ENCODE measurements around the gene DOCK4. TPM values are rescaled to one million over a fixed set of nuclear protein-coding genes. Genes with fewer than 3 reads are reported as not detected.

Gene DOCK4
- total and polyA plus RNA-seq, 2 of the 8 experiments (the other 6 are each of a cell fraction or from before 2014, with no cell fraction given) = 5.1 to 23.6 TPM

- no peak overlapping the region for H3K14ac ChIP-seq (ENCODE audit: insufficient read length)
- H2BK20ac ChIP-seq (ENCODE audit: low read length) = no peak overlapping the region
- ChIA-PET POLR2A (ENCODE audit: partially characterized antibody) (no interaction called here), CTCF (ENCODE audit: partially characterized antibody) (interaction anchor here (1.8 kb wide), 1 partner anchor 52 kb away, joined by 4 read pairs; no protein-coding TSS in a partner anchor)
- H2AFZ ChIP-seq (ENCODE audit: low read length) = no peak overlapping the region
- H3K56ac ChIP-seq (replicated peaks; ENCODE audit: insufficient read length, low read depth, low read length) = no peak overlapping the region
- H3K18ac ChIP-seq (ENCODE audit: extremely low read depth, low read length) = no peak overlapping the region
- H2BK120ac ChIP-seq (replicated peaks; ENCODE audit: low read depth, low read length) = no peak overlapping the region
- DNase-seq (ENCODE audit: low read depth in 1 of 2, low spot score in 2 of 2) (no peak), FAIRE-seq (no peak)
- no peak overlapping the region for H3K4ac ChIP-seq (replicated peaks; ENCODE audit: insufficient read length, low read depth, low read length)
- H3K36me3 ChIP-seq (ENCODE audit: control insufficient read depth in 2 of 4, insufficient read depth in 4 of 4, low read length in 3 of 4) = no peaks in the 10 kb centered on the region
- H4K20me1 ChIP-seq (replicated peaks in 1 of 2; ENCODE audit: control insufficient read depth in 1 of 2, insufficient read depth in 2 of 2, low read length in 2 of 2) = no peaks in the 10 kb centered on the region
- H3K27me3 ChIP-seq (replicated peaks in 1 of 4; ENCODE audit: control insufficient read depth in 3 of 4, extremely low read depth in 1 of 4, insufficient read depth in 3 of 4, low read length in 3 of 4) = no peaks in the 10 kb centered on the region
- no peak for TF ChIP-seq GABPA (IDR thresholded peaks at IDR 0.05; ENCODE audit: borderline replicate concordance, insufficient read depth, low read length)
- TF ChIP-seq HDAC6 (IDR thresholded peaks at IDR 0.05; ENCODE audit: low read depth, low read length) = no peak
- TF ChIP-seq, protein P1, sequence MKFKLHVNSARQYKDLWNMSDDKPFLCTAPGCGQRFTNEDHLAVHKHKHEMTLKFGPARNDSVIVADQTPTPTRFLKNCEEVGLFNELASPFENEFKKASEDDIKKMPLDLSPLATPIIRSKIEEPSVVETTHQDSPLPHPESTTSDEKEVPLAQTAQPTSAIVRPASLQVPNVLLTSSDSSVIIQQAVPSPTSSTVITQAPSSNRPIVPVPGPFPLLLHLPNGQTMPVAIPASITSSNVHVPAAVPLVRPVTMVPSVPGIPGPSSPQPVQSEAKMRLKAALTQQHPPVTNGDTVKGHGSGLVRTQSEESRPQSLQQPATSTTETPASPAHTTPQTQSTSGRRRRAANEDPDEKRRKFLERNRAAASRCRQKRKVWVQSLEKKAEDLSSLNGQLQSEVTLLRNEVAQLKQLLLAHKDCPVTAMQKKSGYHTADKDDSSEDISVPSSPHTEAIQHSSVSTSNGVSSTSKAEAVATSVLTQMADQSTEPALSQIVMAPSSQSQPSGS (IDR thresholded peaks at IDR 0.05; ENCODE audit: low read length) = no peak
- TF ChIP-seq CEBPB (IDR thresholded peaks at IDR 0.05; ENCODE audit: low read depth, low read length) = no peak
- TF ChIP-seq GTF2F1 (IDR thresholded peaks at IDR 0.05; ENCODE audit: borderline replicate concordance, low read depth, low read length) = no peak
- no peak for TF ChIP-seq SUZ12 (IDR thresholded peaks at IDR 0.05; ENCODE audit: low read length)
- TF ChIP-seq ZNF274 (IDR thresholded peaks at IDR 0.05; ENCODE audit: borderline replicate concordance, extremely low read depth, low read length) = no peak
- H2AK5ac ChIP-seq (ENCODE audit: low read depth, low read length) = no peak overlapping the region
- H2BK15ac ChIP-seq (ENCODE audit: low read length) = no peak overlapping the region
- no peaks in the 10 kb centered on the region for H3K79me2 ChIP-seq (ENCODE audit: control insufficient read depth in 1 of 2, insufficient read depth in 2 of 2, low read length in 2 of 2)
- no peak overlapping the region for H3K4me2 ChIP-seq (ENCODE audit: insufficient read depth in 1 of 2, low read depth in 2 of 2, low read length in 2 of 2)
- no peak overlapping the region for H2BK5ac ChIP-seq (ENCODE audit: low read depth, low read length)
- H3K9ac ChIP-seq (replicated peaks in 1 of 4; ENCODE audit: extremely low read depth in 1 of 4, low read depth in 3 of 4, low read length in 3 of 4) = no peak overlapping the region
- no peak overlapping the region for H3K4me3 ChIP-seq (ENCODE audit: extremely low read depth in 1 of 4, insufficient read depth in 2 of 4, low read depth in 3 of 4, low read length in 4 of 4)
- H3K23me2 ChIP-seq (ENCODE audit: low read depth, low read length) = no peaks in the 10 kb centered on the region
- no peaks in the 10 kb centered on the region for H3K79me1 ChIP-seq (ENCODE audit: low read depth, low read length)
- no peak overlapping the region for H3K23ac ChIP-seq (ENCODE audit: insufficient read length)
- 82% methylated on average over 2 of the region's 2 CpGs; no CpG with 5 or more reads in 1 of the 2 experiments for WGBS, 2 experiments (ENCODE audit: extremely low coverage in 1 of 2, insufficient coverage in 1 of 2, insufficient read length in 1 of 2, insufficient replicate concordance in 2 of 2, low coverage in 1 of 2, low lambda C conversion rate in 2 of 2, missing lambda C conversion rate in 1 of 2)
- H3K9me3 ChIP-seq (ENCODE audit: insufficient read depth in 2 of 2, low read depth in 1 of 2, low read length in 1 of 2) = no peaks in the 10 kb centered on the region
- H2BK12ac ChIP-seq (ENCODE audit: low read depth, low read length) = no peak overlapping the region
- no peak overlapping the region for H4K91ac ChIP-seq (replicated peaks; ENCODE audit: insufficient read length, low read length)
- H4K8ac ChIP-seq (ENCODE audit: extremely low read depth, insufficient read depth, low read length) = no peak overlapping the region
- H3K4me1 ChIP-seq (replicated peaks in 1 of 4; ENCODE audit: control insufficient read depth in 3 of 4, insufficient read depth in 4 of 4, low read length in 3 of 4) = no peaks in the 10 kb centered on the region
- H4K5ac ChIP-seq (ENCODE audit: insufficient read length, low read depth, low read length) = no peak overlapping the region
- H3K27ac ChIP-seq (ENCODE audit: low read depth, low read length) = no peak overlapping the region
These were observed 527.2 kb downstream of the DOCK4 start for GRCh38 chr7:111678986-111679385.

Data from H1 (cell line).